Measurements from ENCODE around the gene RPL22L1.

DNA sequence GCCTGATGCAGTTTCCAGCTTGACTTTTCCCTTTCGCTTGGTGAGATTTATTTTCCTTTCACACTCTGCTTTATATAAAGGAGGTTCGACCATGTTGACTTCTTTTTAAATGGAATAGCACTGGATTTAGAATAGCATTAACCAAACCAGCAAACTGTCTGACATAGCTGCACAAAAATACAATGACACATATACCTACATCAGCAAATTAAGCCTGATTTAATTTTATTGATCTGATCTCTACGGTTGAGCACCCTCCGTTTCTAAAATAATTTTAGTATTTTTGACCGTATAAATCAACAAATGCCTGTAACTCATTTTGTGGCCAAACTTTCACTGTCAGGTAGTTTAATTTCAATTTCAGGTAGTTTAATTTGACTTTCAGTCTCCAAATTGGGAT, 44.2 kb upstream of the RPL22L1 start:
- TF ChIP-seq CTCF (IDR thresholded peaks at IDR 0.05; ENCODE audit: borderline replicate concordance, extremely low read depth, low read length, poor library complexity, severe bottlenecking) = no peak
- no peak for TF ChIP-seq EZH2 (IDR thresholded peaks at IDR 0.05; ENCODE audit: borderline replicate concordance, low read depth, low read length, severe bottlenecking)

Measured in DND-41 (cell line).